ENCODE results near the gene SEPTIN10. TPM values are rescaled to one million over a fixed set of nuclear protein-coding genes. Genes with fewer than 3 reads are reported as not detected.

Gene SEPTIN10
- total and polyA plus RNA-seq, 2 donors (not counting 1 experiment from before 2014, with no cell fraction given) = 0.28 TPM; not detected in 1

GRCh38 chr2:109527846-109528705, 85.7 kb downstream of the SEPTIN10 start:
- ATAC-seq (ENCODE audit: low read depth) (no peak), DNase-seq (no peak)
- Histone ChIP-seq H3K27me3 (replicated peaks in 1 of 4; ENCODE audit: control extremely low read depth in 1 of 4, control insufficient read depth in 3 of 4, insufficient read depth in 4 of 4, low read length in 3 of 4) (no peaks in the 10 kb centered on the region), H3K79me2 (ENCODE audit: control insufficient read depth, insufficient read depth, low read length) (no peaks in the 10 kb centered on the region), H2AFZ (ENCODE audit: insufficient read depth, low read depth, low read length, poor library complexity, severe bottlenecking) (no peak overlapping the region), H3K9ac (ENCODE audit: low read length) (no peak overlapping the region), H4K20me1 (ENCODE audit: control insufficient read depth, insufficient read depth, low read length, poor library complexity, severe bottlenecking) (no peaks in the 10 kb centered on the region), H3K4me1 (ENCODE audit: control insufficient read depth in 2 of 2, insufficient read depth in 2 of 2, low read length in 2 of 2) (no peaks in the 10 kb centered on the region), H3K4me3 (ENCODE audit: control extremely low read depth in 1 of 5, extremely low read depth in 1 of 5, insufficient read depth in 1 of 5, low read depth in 2 of 5, low read length in 4 of 5) (no peak overlapping the region), H3K9me3 (ENCODE audit: control extremely low read depth in 1 of 3, control insufficient read depth in 2 of 3, insufficient read depth in 1 of 3, low read length in 2 of 3) (no peaks in the 10 kb centered on the region), H3K36me3 (replicated peaks in 1 of 2; ENCODE audit: control extremely low read depth in 1 of 2, control insufficient read depth in 1 of 2, extremely low read depth in 1 of 2, insufficient read depth in 2 of 2, low read length in 1 of 2) (no peaks in the 10 kb centered on the region), H3K4me2 (replicated peaks; ENCODE audit: low read depth, low read length, poor library complexity, severe bottlenecking) (no peak overlapping the region), H3K27ac (ENCODE audit: low read length in 2 of 2) (no peak overlapping the region)
- H3K27me3 Mint-ChIP-seq = peaks cover 21% of the 10 kb centered on the region
- ChIA-PET CTCF (no interaction called here), POLR2A (no interaction called here)
- intact Hi-C loops (cut with micrococcal nuclease) = no loop called here
- H3K4me1 Mint-ChIP-seq = no peaks in the 10 kb centered on the region
- no peak for TF ChIP-seq EZH2 (IDR thresholded peaks at IDR 0.05; ENCODE audit: borderline replicate concordance, insufficient read depth, low read depth, low read length, poor library complexity, severe bottlenecking)
- no peak for TF ChIP-seq CTCF (IDR thresholded peaks at IDR 0.05)
- no peaks in the 10 kb centered on the region for H3K9me3 Mint-ChIP-seq (ENCODE audit: insufficient read depth)
- no peak overlapping the region for H3K4me3 Mint-ChIP-seq
- WGBS (ENCODE audit: insufficient coverage) = 89% methylated on average over 16 of the region's 16 CpGs
- H3K27ac Mint-ChIP-seq = no peak overlapping the region

- Mint-ChIP-seq H3K27ac (no peak overlapping the region), H3K4me3 (no peak overlapping the region), H3K4me1 (no peaks in the 10 kb centered on the region), H3K9me3 (ENCODE audit: insufficient read depth) (no peaks in the 10 kb centered on the region), H3K27me3 (peaks cover 15% of the 10 kb centered on the region)
- Histone ChIP-seq H3K27me3 (replicated peaks in 1 of 4; ENCODE audit: control extremely low read depth in 1 of 4, control insufficient read depth in 3 of 4, insufficient read depth in 4 of 4, low read length in 3 of 4) (no peaks in the 10 kb centered on the region), H3K4me1 (ENCODE audit: control insufficient read depth in 2 of 2, insufficient read depth in 2 of 2, low read length in 2 of 2) (no peaks in the 10 kb centered on the region), H2AFZ (ENCODE audit: insufficient read depth, low read depth, low read length, poor library complexity, severe bottlenecking) (no peak overlapping the region), H3K79me2 (ENCODE audit: control insufficient read depth, insufficient read depth, low read length) (no peaks in the 10 kb centered on the region), H3K4me3 (ENCODE audit: control extremely low read depth in 1 of 5, extremely low read depth in 1 of 5, insufficient read depth in 1 of 5, low read depth in 2 of 5, low read length in 4 of 5) (no peak overlapping the region), H3K4me2 (replicated peaks; ENCODE audit: low read depth, low read length, poor library complexity, severe bottlenecking) (no peak overlapping the region), H3K9me3 (ENCODE audit: control extremely low read depth in 1 of 3, control insufficient read depth in 2 of 3, insufficient read depth in 1 of 3, low read length in 2 of 3) (no peaks in the 10 kb centered on the region), H3K9ac (ENCODE audit: low read length) (no peak overlapping the region), H4K20me1 (ENCODE audit: control insufficient read depth, insufficient read depth, low read length, poor library complexity, severe bottlenecking) (no peaks in the 10 kb centered on the region), H3K27ac (ENCODE audit: low read length in 2 of 2) (no peak overlapping the region), H3K36me3 (replicated peaks in 1 of 2; ENCODE audit: control extremely low read depth in 1 of 2, control insufficient read depth in 1 of 2, extremely low read depth in 1 of 2, insufficient read depth in 2 of 2, low read length in 1 of 2) (no peaks in the 10 kb centered on the region)
- intact Hi-C loops (cut with micrococcal nuclease) = no loop called here
- POLR2A ChIA-PET = no interaction called here
- 85% methylated on average over 5 of the region's 6 CpGs for WGBS (ENCODE audit: insufficient coverage)
- DNase-seq = no peak
- CTCF ChIA-PET = no interaction called here
- no peak for ATAC-seq (ENCODE audit: low read depth)
- no peak for TF ChIP-seq CTCF (IDR thresholded peaks at IDR 0.05)
- TF ChIP-seq EZH2 (IDR thresholded peaks at IDR 0.05; ENCODE audit: borderline replicate concordance, insufficient read depth, low read depth, low read length, poor library complexity, severe bottlenecking) = no peak
Observed at GRCh38 chr2:109527079-109527478, 86.7 kb downstream of the SEPTIN10 start.
